Lower leg skin (tissue), 4 donors: ENCODE measurements around the gene DEFB113. TPM values are rescaled to one million over a fixed set of nuclear protein-coding genes. Genes with fewer than 3 reads are reported as not detected.
"Not testable (repeated sequence)": the region's sequence is repeated elsewhere in the genome, so short reads cannot be mapped to it uniquely, and the experiment has no call there.

Experiments used
- DNase-seq, 2 donors: peaks; one replicate each; pipeline ENCODE4 v3.0.0-alpha.2; 2019; ENCODE audit warnings: low spot score in 2 of 2
- H3K4me3 ChIP-seq: fragments of 200-600 bp; sonication (generic); 2 replicates; pipeline ENCODE4 v1.5.1; 2017; ENCODE audit warnings: mild to moderate bottlenecking, low read depth; ENCODE audit not compliant: poor library complexity, severe bottlenecking
- CTCF ChIP-seq, 3 donors: fragments of 450-650 bp; IDR thresholded peaks; one replicate each; pipeline ENCODE4 v1.5.1; 2016; ENCODE audit warnings: antibody characterized with exemption in 3 of 3, mild to moderate bottlenecking in 3 of 3, moderate library complexity in 2 of 3
- POLR2A ChIP-seq, 2 donors: fragments of 450-650 bp; IDR thresholded peaks; one replicate each; pipeline ENCODE4 v1.6.1; 2016 to 2017; ENCODE audit warnings: antibody characterized with exemption in 2 of 2, mild to moderate bottlenecking in 1 of 2, moderate library complexity in 1 of 2
- WGBS, 2 donors: methylation state at CpG; one replicate each; pipeline ENCODE4 v1.1.5; 2018; 5-methylcytosine and 5-hydroxymethylcytosine counted together
- intact Hi-C: fragments of 100-400 bp; cut with DNase I; formaldehyde crosslinking; loops from one replicate; pipeline ENCODE4 v1.15.0; 2023; ENCODE audit warnings: low total_unique reads
- total RNA-seq, 4 donors: library from RNA; depleted of rRNA; stranded (reverse); fragments of >200 nt; gene quantifications; one replicate each; pipeline ENCODE4 v1.1.0, GENCODE V29; 2016

DEFB113 gene
- total RNA-seq, 4 donors from 2014 or later = not detected

DNA sequence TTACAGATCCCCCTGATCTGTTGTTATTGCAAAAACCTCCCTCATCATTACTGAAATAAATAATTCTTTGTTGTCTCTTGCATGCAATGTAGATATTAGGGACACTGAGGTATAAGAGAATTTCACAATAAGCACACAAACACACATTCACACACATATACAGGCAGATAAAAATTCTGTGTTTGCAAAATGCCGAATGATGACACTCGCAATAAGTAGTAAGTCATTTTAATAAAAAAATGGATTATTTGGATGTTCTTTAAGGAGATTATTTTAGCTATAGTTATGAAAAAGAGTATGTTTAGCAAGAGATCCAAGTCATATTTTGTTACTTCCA is 19.0 kb downstream of the DEFB113 start:
- H3K4me3 ChIP-seq = no peak overlapping the region
- WGBS, 2 donors = 92 to 95% methylated on average over 2 of the region's 2 CpGs
- intact Hi-C loops = no loop called here
- TF ChIP-seq CTCF (IDR thresholded peaks at IDR 0.05) (no peak), POLR2A (IDR thresholded peaks at IDR 0.05) (no peak)
- DNase-seq = no peak

GRCh38 chr6:49949062-49949461 is 20.4 kb downstream of the DEFB113 start:
- intact Hi-C loops = no loop called here
- DNase-seq = no peak
- 82 to 88% methylated on average over 4 of the region's 4 CpGs for WGBS, 2 donors
- H3K4me3 ChIP-seq = no peak overlapping the region
- no peak for TF ChIP-seq CTCF (IDR thresholded peaks at IDR 0.05)
- no peak for TF ChIP-seq POLR2A (IDR thresholded peaks at IDR 0.05)

- 49 to 69% methylated on average over 2 of the region's 2 CpGs for WGBS, 2 donors
- intact Hi-C loops = no loop called here
- no peak overlapping the region for H3K4me3 ChIP-seq
- no peak for DNase-seq
- no peak for TF ChIP-seq POLR2A (IDR thresholded peaks at IDR 0.05)
- TF ChIP-seq CTCF (IDR thresholded peaks at IDR 0.05) = no peak
Observed at GRCh38 chr6:49946835-49947234, 22.6 kb downstream of the DEFB113 start.

DNA sequence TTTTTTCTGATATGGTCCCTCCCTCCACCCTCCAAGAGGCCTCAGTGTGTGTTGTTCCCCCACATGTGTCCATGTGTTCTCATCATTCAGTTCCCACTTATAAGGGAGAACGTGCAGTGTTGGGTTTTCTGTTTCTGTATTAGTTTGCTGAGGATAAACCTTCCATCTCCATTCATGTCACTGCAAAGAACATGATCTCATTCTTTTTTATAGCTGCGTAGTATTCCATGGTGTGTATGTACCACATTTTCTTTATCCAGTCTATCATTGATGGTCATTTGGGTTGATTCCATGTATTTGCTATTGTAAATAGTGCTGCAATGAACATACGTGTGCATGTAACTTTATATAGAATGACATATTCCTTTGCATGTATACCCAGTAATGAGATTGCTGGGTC is 25.4 kb downstream of the DEFB113 start:
- 94% methylated on average over 3 of the region's 3 CpGs for WGBS, 2 donors
- H3K4me3 ChIP-seq, DNase-seq, intact Hi-C loops: not testable (repeated sequence)

- 43 to 61% methylated on average over 3 of the region's 3 CpGs for WGBS, 2 donors
- DNase-seq = no peak
- TF ChIP-seq POLR2A (IDR thresholded peaks at IDR 0.05) = no peak
- no peak for TF ChIP-seq CTCF (IDR thresholded peaks at IDR 0.05)
- intact Hi-C loops = no loop called here
- H3K4me3 ChIP-seq = no peak overlapping the region
Observed at GRCh38 chr6:49939993-49940498, 29.4 kb downstream of the DEFB113 start.

- TF ChIP-seq CTCF (IDR thresholded peaks at IDR 0.05) = no peak
- no peak for TF ChIP-seq POLR2A (IDR thresholded peaks at IDR 0.05)
- intact Hi-C loops = no loop called here
- no peak overlapping the region for H3K4me3 ChIP-seq
- DNase-seq = no peak
Observed at GRCh38 chr6:49937811-49938210, 31.6 kb downstream of the DEFB113 start.
